ENCODE results near the gene NFATC2IP. TPM values are rescaled to one million over a fixed set of nuclear protein-coding genes. Genes with fewer than 3 reads are reported as not detected.

The NFATC2IP gene
- total and polyA plus RNA-seq, 10 of the 15 experiments (the other 5 are each of a cell fraction or from before 2014, with no cell fraction given) = 12.2 to 93.9 (median 46.9) TPM

GRCh38 chr16:28985211-28986041 is 34.7 kb downstream of the NFATC2IP start (continued):
- TF ChIP-seq CUX1 (IDR thresholded peaks at IDR 0.05; ENCODE audit: insufficient replicate concordance, low read depth, low read length) = no peak

GRCh38 chr16:28986046-28986445 is 35.3 kb downstream of the NFATC2IP start:
- in situ Hi-C loops (cut with MboI) (no loop called here), intact Hi-C loops (cut with micrococcal nuclease; ENCODE audit: unreplicated experiment) (no loop called here)
- ChIA-PET POLR2A (no interaction called here), RAD21 (ENCODE audit: unreplicated experiment) (interaction anchor here (1.5 to 1.8 kb wide), 2 partner anchors 12 to 41 kb away, joined by 4 to 10 read pairs; partner anchors contain the start of gene SPNS1), SMC1A (ENCODE audit: uncharacterized antibody, unreplicated experiment) (no interaction called here), CTCF (interaction anchor here (3.0 kb wide), 1 partner anchor 9 kb away, joined by 18 read pairs; no protein-coding TSS in a partner anchor)
- ATAC-seq (no peak), FAIRE-seq (no peak), DNase-seq (ENCODE audit: low read depth, low spot score) (no peak)
- peaks cover 0 to 10% of the 10 kb centered on the region in 2 experiments; a peak in 3 of 4 replicates for H3K36me3 ChIP-seq (ENCODE audit: control insufficient read depth in 2 of 2, insufficient read depth in 2 of 2, low read length in 1 of 2)
- no TSS peak for BruUV-seq (replicated peaks)
- no peak overlapping the region for H2AFZ ChIP-seq (ENCODE audit: control insufficient read depth, low read depth, low read length)
- no peak overlapping the region for H3K27ac ChIP-seq (ENCODE audit: control insufficient read depth, insufficient read depth)
- H3K27me3 ChIP-seq (replicated peaks in 1 of 2; ENCODE audit: control insufficient read depth in 2 of 2, insufficient read depth in 2 of 2, low read length in 1 of 2) = no peaks in the 10 kb centered on the region
- H3K4me2 ChIP-seq (ENCODE audit: control insufficient read depth, insufficient read depth) = no peak overlapping the region
- H3K9me3 ChIP-seq (replicated peaks; ENCODE audit: control insufficient read depth, insufficient read depth, low read length) = no peaks in the 10 kb centered on the region; the same call in 2 of the 3 replicates
- H3K79me2 ChIP-seq (ENCODE audit: control insufficient read depth, insufficient read depth, low read length) = no peaks in the 10 kb centered on the region
- H3K4me1 ChIP-seq (ENCODE audit: control insufficient read depth, insufficient read depth, low read length) = peaks cover 12% of the 10 kb centered on the region
- no peak overlapping the region for H3K9ac ChIP-seq (ENCODE audit: control insufficient read depth, insufficient read depth, low read length)
- no peak overlapping the region for H3K4me3 ChIP-seq
- H4K20me1 ChIP-seq (ENCODE audit: control insufficient read depth, insufficient read depth) = no peaks in the 10 kb centered on the region
- WGBS (ENCODE audit: insufficient coverage, insufficient replicate concordance, low lambda C conversion rate, missing lambda C conversion rate) = 99% methylated on average over 9 of the region's 9 CpGs
- TF ChIP-seq SMAD1 (IDR thresholded peaks at IDR 0.05; ENCODE audit: low read depth, partially characterized antibody) (no peak), ZBTB33 (IDR thresholded peaks at IDR 0.05) (no peak), ZBTB40 (IDR thresholded peaks at IDR 0.05; ENCODE audit: borderline replicate concordance) (no peak), BMI1 (IDR thresholded peaks at IDR 0.05; ENCODE audit: borderline replicate concordance) (no peak), MYC (IDR thresholded peaks at IDR 0.05; ENCODE audit: insufficient read depth, insufficient read length, insufficient replicate concordance, low read length, severe bottlenecking) (no peak), TARDBP (IDR thresholded peaks at IDR 0.05; ENCODE audit: borderline replicate concordance) (no peak), ETV6 (conservative IDR thresholded peaks at IDR 0.05 in 1 of 2, IDR thresholded peaks at IDR 0.05 in 1 of 2; ENCODE audit: borderline replicate concordance in 1 of 2, low read depth in 1 of 2) (no peak)
